Measurements from ENCODE around the gene PTPRJ. TPM values are rescaled to one million over a fixed set of nuclear protein-coding genes. Genes with fewer than 3 reads are reported as not detected.
"Not testable (repeated sequence)": the region's sequence is repeated elsewhere in the genome, so short reads cannot be mapped to it uniquely, and the experiment has no call there.

The PTPRJ gene
- total RNA-seq, 6 experiments from 2014 or later: 12.5 to 33.0 (median 19.8) TPM

GRCh38 chr11:48134221-48134922, 154.0 kb downstream of the PTPRJ start:
- DNase-seq: no peak
- intact Hi-C loops (cut with DNase I): no loop called here
- ATAC-seq: no peak
- no peaks in the 10 kb centered on the region for H3K4me1 ChIP-seq
- TF ChIP-seq CTCF (IDR thresholded peaks at IDR 0.05): no peak
- TF ChIP-seq POLR2A (IDR thresholded peaks at IDR 0.05): no peak
- H3K36me3 ChIP-seq: peaks cover 0 to 83% (median 18%) of the 10 kb centered on the region in 4 donors
- no peaks in the 10 kb centered on the region for H3K27me3 ChIP-seq
- H3K9me3 ChIP-seq: no peaks in the 10 kb centered on the region
- no peak overlapping the region for H3K27ac ChIP-seq
- 94% methylated on average over 2 of the region's 10 CpGs for WGBS (ENCODE audit: insufficient coverage, low coverage, low lambda C conversion rate, missing lambda C conversion rate)
- no peak overlapping the region for H3K4me3 ChIP-seq

DNA sequence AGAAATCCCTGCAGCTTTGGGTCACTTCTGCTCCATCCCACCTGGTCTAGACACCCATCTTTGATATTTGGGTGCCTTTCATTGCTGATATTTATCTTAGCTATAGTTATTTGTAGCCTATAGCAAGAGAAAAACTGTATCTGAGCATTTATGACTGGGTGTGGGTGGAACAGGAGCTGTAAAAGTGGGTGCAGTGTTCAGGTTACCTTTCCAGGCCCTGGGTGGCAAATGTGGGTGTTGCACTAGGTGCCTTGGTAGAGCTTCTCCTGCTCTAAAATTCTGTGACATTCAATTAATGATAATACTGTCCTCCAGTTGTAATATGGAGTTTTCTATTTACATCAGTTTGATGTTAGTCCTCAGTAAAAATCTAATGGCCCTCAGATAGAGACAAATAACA, 157.9 kb downstream of the PTPRJ start:
- TF ChIP-seq CTCF (IDR thresholded peaks at IDR 0.05) (no peak), POLR2A (IDR thresholded peaks at IDR 0.05) (no peak)

DNA sequence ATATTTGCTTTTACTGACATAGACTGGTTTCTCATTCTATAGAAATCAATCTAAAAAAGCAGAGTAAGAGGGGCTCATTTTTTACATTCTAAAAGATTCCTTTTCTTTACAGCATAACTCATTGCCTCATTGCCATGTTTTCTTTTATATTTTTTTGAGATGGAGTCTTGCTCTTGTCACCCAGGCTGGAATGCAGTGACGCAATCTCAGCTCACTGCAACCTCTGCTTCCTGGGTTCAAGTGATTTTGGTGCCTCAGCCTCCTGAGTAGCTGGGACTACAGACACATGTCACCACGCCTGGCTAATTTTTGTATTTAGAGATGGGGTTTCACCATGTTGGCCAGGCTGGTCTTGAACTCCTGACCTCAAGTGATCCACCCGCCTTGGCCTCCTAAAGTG, 159.5 kb downstream of the PTPRJ start:
- ATAC-seq; H3K27me3 ChIP-seq; DNase-seq; H3K27ac ChIP-seq; H3K4me1 ChIP-seq; H3K4me3 ChIP-seq; intact Hi-C loops (cut with DNase I); H3K9me3 ChIP-seq: not testable (repeated sequence)
- H3K36me3 ChIP-seq: peaks cover 0 to 77% (median 12%) of the 10 kb centered on the region in 4 donors
- 88% methylated on average over 3 of the region's 3 CpGs for WGBS (ENCODE audit: insufficient coverage, low coverage, low lambda C conversion rate, missing lambda C conversion rate)

More for the DNA sequence above, 157.9 kb downstream of the PTPRJ start:
- H3K36me3 ChIP-seq: peaks cover 0 to 77% (median 12%) of the 10 kb centered on the region in 4 donors
- no peak overlapping the region for H3K4me3 ChIP-seq
- H3K4me1 ChIP-seq: no peaks in the 10 kb centered on the region
- H3K9me3 ChIP-seq: no peaks in the 10 kb centered on the region
- H3K27ac ChIP-seq: no peak overlapping the region
- intact Hi-C loops (cut with DNase I): no loop called here
- DNase-seq: no peak
- no peaks in the 10 kb centered on the region for H3K27me3 ChIP-seq
- no peak for ATAC-seq

GRCh38 chr11:48141475-48142122, 161.2 kb downstream of the PTPRJ start:
- H3K4me1 ChIP-seq: no peaks in the 10 kb centered on the region
- DNase-seq: no peak
- peak in 2 of 4 donors; percentile 24 to 33 for ATAC-seq
- H3K9me3 ChIP-seq: no peaks in the 10 kb centered on the region
- TF ChIP-seq POLR2A (IDR thresholded peaks at IDR 0.05): no peak
- no peak for TF ChIP-seq CTCF (IDR thresholded peaks at IDR 0.05)
- H3K27me3 ChIP-seq: no peaks in the 10 kb centered on the region
- H3K36me3 ChIP-seq: peaks cover 0 to 85% (median 12%) of the 10 kb centered on the region in 4 donors
- H3K4me3 ChIP-seq: no peak overlapping the region
- 78% methylated on average over 3 of the region's 3 CpGs for WGBS (ENCODE audit: insufficient coverage, low coverage, low lambda C conversion rate, missing lambda C conversion rate)
- no peak overlapping the region for H3K27ac ChIP-seq
- intact Hi-C loops (cut with DNase I): no loop called here

DNA sequence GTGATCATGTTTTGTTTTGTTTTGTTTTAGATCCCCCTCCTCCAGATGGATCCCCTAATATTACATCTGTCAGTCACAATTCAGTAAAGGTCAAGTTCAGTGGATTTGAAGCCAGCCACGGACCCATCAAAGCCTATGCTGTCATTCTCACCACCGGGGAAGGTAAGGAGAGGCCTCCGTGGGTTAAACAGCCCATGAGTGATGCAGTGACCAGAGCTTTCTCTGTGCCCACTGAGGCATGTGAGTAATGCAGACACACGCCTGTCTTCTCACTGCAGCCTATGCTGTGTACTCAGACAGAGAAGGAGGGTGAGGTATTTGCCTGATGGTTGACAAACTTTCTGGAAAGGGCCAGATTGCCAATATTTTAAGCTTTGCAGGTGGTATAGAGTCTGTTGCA, 162.5 kb downstream of the PTPRJ start:
- Histone ChIP-seq H3K27ac (no peak overlapping the region), H3K27me3 (no peaks in the 10 kb centered on the region), H3K4me3 (no peak overlapping the region), H3K36me3 (peaks cover 0 to 84% (median 9%) of the 10 kb centered on the region in 4 donors), H3K4me1 (no peaks in the 10 kb centered on the region), H3K9me3 (no peaks in the 10 kb centered on the region)
- WGBS (ENCODE audit: insufficient coverage, low coverage, low lambda C conversion rate, missing lambda C conversion rate): 95% methylated on average over 4 of the region's 4 CpGs
- no peak for ATAC-seq
- TF ChIP-seq POLR2A (IDR thresholded peaks at IDR 0.05): no peak
- TF ChIP-seq CTCF (IDR thresholded peaks at IDR 0.05): no peak
- DNase-seq: no peak
- intact Hi-C loops (cut with DNase I): no loop called here

Measured in right lobe of liver (tissue), 6 donors.